Gastrocnemius medialis (tissue), 4 donors: ENCODE data around the gene SSTR3. TPM values are rescaled to one million over a fixed set of nuclear protein-coding genes. Genes with fewer than 3 reads are reported as not detected.

ENCODE experiments used
- ATAC-seq, 2 donors: fragments of 150-250 bp; one replicate each; pipeline ENCODE4 v1.9.1; 2016
- DNase-seq, 2 donors: peaks; one replicate each; pipeline ENCODE4 v3.0.0-alpha.2; 2019
- H3K27ac ChIP-seq, 4 donors: fragments of 200-600 bp; sonication (generic); 1 replicate in 1 of 4; 2 replicates in 3 of 4; pipeline ENCODE4 v1.5.1; 2016 to 2018; ENCODE audit warnings: mild to moderate bottlenecking in 2 of 4, moderate library complexity in 1 of 4
- H3K27me3 ChIP-seq, 3 donors: fragments of 200-600 bp; sonication (generic) in 2 of 3; 1 replicate in 1 of 3; 2 replicates in 2 of 3; pipeline versions ENCODE4 v1.5.1 to v1.6.0; 2016 to 2019; ENCODE audit warnings: mild to moderate bottlenecking in 1 of 3, moderate library complexity in 1 of 3
- H3K36me3 ChIP-seq, 2 donors: fragments of 200-600 bp; sonication (generic) in 1 of 2; one replicate each; pipeline ENCODE4 v1.5.1; 2017 to 2018
- H3K4me1 ChIP-seq, 2 donors: fragments of 200-600 bp; sonication (generic) in 1 of 2; one replicate each; pipeline ENCODE4 v1.5.1; 2016 to 2017; ENCODE audit warnings: mild to moderate bottlenecking in 2 of 2
- H3K4me3 ChIP-seq, 4 donors: fragments of 200-600 bp; sonication (generic) in 3 of 4; 1 replicate in 1 of 4; 2 replicates in 3 of 4; pipeline ENCODE4 v1.5.1; 2016 to 2019; ENCODE audit warnings: mild to moderate bottlenecking in 2 of 4
- H3K9me3 ChIP-seq, 3 donors: fragments of 200-600 bp; sonication (generic) in 2 of 3; 1 replicate in 1 of 3; 2 replicates in 2 of 3; pipeline ENCODE4 v1.5.1; 2016 to 2019
- CTCF ChIP-seq, 5 experiments: fragments of 450-650 bp in 3 of 5; fragments of 200-600 bp in 2 of 5; sonication (generic) in 2 of 5; IDR thresholded peaks in 4 of 5; conservative IDR thresholded peaks in 1 of 5; 1 replicate in 4 of 5; 2 replicates in 1 of 5; pipeline ENCODE4 v1.5.1; 2016 to 2019; ENCODE audit warnings: antibody characterized with exemption in 5 of 5, mild to moderate bottlenecking in 3 of 5, moderate library complexity in 3 of 5
- POLR2A ChIP-seq, 2 donors: fragments of 450-650 bp; IDR thresholded peaks; one replicate each; pipeline ENCODE4 v1.6.1; 2017; ENCODE audit warnings: antibody characterized with exemption in 2 of 2, mild to moderate bottlenecking in 2 of 2, moderate library complexity in 2 of 2
- in situ Hi-C, 4 donors: fragments of 200-750 bp; cut with MboI; loops; one replicate each; pipeline versions ENCODE4 v1.15.0 to v1.8.0; 2017; ENCODE audit warnings: low sequenced_read_pairs in 4 of 4
- intact Hi-C: fragments of 100-400 bp; cut with DNase I; formaldehyde crosslinking; loops from one replicate; pipeline ENCODE4 v1.15.1; 2023; ENCODE audit warnings: low total_unique reads
- total RNA-seq, 4 donors: library from RNA; depleted of rRNA; stranded (reverse); fragments of >200 nt; gene quantifications; one replicate each; pipeline versions ENCODE4 v1.1.0 to v1.2.3, GENCODE V29; 2016

The SSTR3 gene
- total RNA-seq, 4 donors from 2014 or later = not detected

GRCh38 chr22:37163096-37163489, 49.2 kb downstream of the SSTR3 start:
- H3K27me3 ChIP-seq = peaks cover 0 to 16% (median 0%) of the 10 kb centered on the region in 3 donors
- in situ Hi-C loops = loop anchor here in 2 of 4 donors (5.0 kb wide), 2 partner anchors 34 to 39 kb away; no protein-coding TSS in a partner anchor
- no peak for TF ChIP-seq POLR2A (IDR thresholded peaks at IDR 0.05)
- TF ChIP-seq CTCF (IDR thresholded peaks at IDR 0.05 in 4 of 5, conservative IDR thresholded peaks at IDR 0.05 in 1 of 5) = no peak
- ATAC-seq (no peak), DNase-seq (no peak)
- H3K27ac ChIP-seq = no peak overlapping the region
- peaks cover 4 to 8% of the 10 kb centered on the region in 2 donors for H3K4me1 ChIP-seq
- H3K36me3 ChIP-seq = no peaks in the 10 kb centered on the region
- intact Hi-C loops = no loop called here
- no peaks in the 10 kb centered on the region for H3K9me3 ChIP-seq
- H3K4me3 ChIP-seq = no peak overlapping the region

- no peak for TF ChIP-seq POLR2A (IDR thresholded peaks at IDR 0.05)
- TF ChIP-seq CTCF (IDR thresholded peaks at IDR 0.05 in 4 of 5, conservative IDR thresholded peaks at IDR 0.05 in 1 of 5) = no peak
- DNase-seq (no peak), ATAC-seq (no peak)
- in situ Hi-C loops = loop anchor here in 2 of 4 donors (5.0 kb wide), 2 partner anchors 35 to 40 kb away; no protein-coding TSS in a partner anchor
- H3K27me3 ChIP-seq = peaks cover 0 to 16% (median 0%) of the 10 kb centered on the region in 3 donors
- H3K9me3 ChIP-seq = no peaks in the 10 kb centered on the region
- no peak overlapping the region for H3K4me3 ChIP-seq
- peaks cover 4 to 8% of the 10 kb centered on the region in 2 donors for H3K4me1 ChIP-seq
- no peak overlapping the region for H3K27ac ChIP-seq
- intact Hi-C loops = no loop called here
- H3K36me3 ChIP-seq = no peaks in the 10 kb centered on the region
These were observed 49.8 kb downstream of the SSTR3 start for GRCh38 chr22:37162221-37163095.

- in situ Hi-C loops = loop anchor here in 2 of 4 donors (5.0 kb wide), 2 partner anchors 36 to 41 kb away; no protein-coding TSS in a partner anchor
These were observed 50.8 kb downstream of the SSTR3 start for GRCh38 chr22:37161443-37161842.

GRCh38 chr22:37160027-37160426, 52.2 kb downstream of the SSTR3 start:
- Histone ChIP-seq H3K36me3 (no peaks in the 10 kb centered on the region), H3K27ac (no peak overlapping the region), H3K27me3 (peaks cover 0 to 16% (median 0%) of the 10 kb centered on the region in 3 donors), H3K4me3 (no peak overlapping the region), H3K9me3 (no peaks in the 10 kb centered on the region), H3K4me1 (no peaks in the 10 kb centered on the region)
- intact Hi-C loops (no loop called here), in situ Hi-C loops (loop anchor here in 2 of 4 donors (5.0 kb wide), 2 partner anchors 37 to 42 kb away; no protein-coding TSS in a partner anchor)
- DNase-seq (no peak), ATAC-seq (no peak)
- no peak for TF ChIP-seq POLR2A (IDR thresholded peaks at IDR 0.05)
- no peak for TF ChIP-seq CTCF (IDR thresholded peaks at IDR 0.05 in 4 of 5, conservative IDR thresholded peaks at IDR 0.05 in 1 of 5)

More at GRCh38 chr22:37161443-37161842, 50.8 kb downstream of the SSTR3 start:
- Histone ChIP-seq H3K27me3 (peaks cover 0 to 16% (median 0%) of the 10 kb centered on the region in 3 donors), H3K27ac (no peak overlapping the region), H3K9me3 (no peaks in the 10 kb centered on the region), H3K36me3 (no peaks in the 10 kb centered on the region), H3K4me1 (no peaks in the 10 kb centered on the region), H3K4me3 (no peak overlapping the region)
- TF ChIP-seq CTCF (IDR thresholded peaks at IDR 0.05 in 4 of 5, conservative IDR thresholded peaks at IDR 0.05 in 1 of 5) = no peak
- no peak for TF ChIP-seq POLR2A (IDR thresholded peaks at IDR 0.05)
- ATAC-seq (no peak), DNase-seq (no peak)
- intact Hi-C loops = no loop called here
